Measurements from ENCODE around the gene OR2AG2.

DNA sequence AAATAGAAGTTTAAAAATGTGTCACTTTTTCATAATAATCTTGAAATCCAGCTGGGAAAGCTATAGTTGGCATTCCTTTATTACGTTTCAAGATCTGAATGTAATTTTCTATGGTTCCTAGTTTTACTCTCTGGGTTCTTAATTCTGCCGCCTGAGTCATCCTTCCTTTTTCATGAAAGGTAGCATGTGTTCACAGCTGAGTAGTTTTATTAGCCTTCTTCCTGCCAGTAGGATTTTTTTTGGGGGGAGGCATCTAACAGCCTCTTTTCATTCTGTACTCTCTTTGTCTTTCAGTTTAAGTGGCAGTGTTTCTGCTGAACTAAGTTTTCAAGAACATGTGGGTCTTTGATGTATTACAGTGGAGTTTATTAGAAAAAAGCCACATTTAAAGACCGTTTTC lies 36.5 kb downstream of the OR2AG2 start:
- TF ChIP-seq, protein P1, sequence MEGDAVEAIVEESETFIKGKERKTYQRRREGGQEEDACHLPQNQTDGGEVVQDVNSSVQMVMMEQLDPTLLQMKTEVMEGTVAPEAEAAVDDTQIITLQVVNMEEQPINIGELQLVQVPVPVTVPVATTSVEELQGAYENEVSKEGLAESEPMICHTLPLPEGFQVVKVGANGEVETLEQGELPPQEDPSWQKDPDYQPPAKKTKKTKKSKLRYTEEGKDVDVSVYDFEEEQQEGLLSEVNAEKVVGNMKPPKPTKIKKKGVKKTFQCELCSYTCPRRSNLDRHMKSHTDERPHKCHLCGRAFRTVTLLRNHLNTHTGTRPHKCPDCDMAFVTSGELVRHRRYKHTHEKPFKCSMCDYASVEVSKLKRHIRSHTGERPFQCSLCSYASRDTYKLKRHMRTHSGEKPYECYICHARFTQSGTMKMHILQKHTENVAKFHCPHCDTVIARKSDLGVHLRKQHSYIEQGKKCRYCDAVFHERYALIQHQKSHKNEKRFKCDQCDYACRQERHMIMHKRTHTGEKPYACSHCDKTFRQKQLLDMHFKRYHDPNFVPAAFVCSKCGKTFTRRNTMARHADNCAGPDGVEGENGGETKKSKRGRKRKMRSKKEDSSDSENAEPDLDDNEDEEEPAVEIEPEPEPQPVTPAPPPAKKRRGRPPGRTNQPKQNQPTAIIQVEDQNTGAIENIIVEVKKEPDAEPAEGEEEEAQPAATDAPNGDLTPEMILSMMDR (conservative IDR thresholded peaks at IDR 0.05; ENCODE audit: low read length), result no peak
- TF ChIP-seq EZH2phosphoT487 (IDR thresholded peaks at IDR 0.05; ENCODE audit: borderline replicate concordance, low read depth, low read length), result no peak

All from OCI-LY7 (cell line).